NOMO-1 treated with DMSO at 0.1 percent for 48 hours (cell line): Measurements from ENCODE around the gene CCT7.
A peak's percentile ranks its signal among the peaks of the same experiment; 100 is the strongest.

Source experiments
- DNase-seq: peaks from one replicate; lab custom pipeline; 2025; ENCODE audit not compliant: unreplicated experiment; lab: John Stamatoyannopoulos, UW

Gene CCT7

GRCh38 chr2:73292316-73292905, 58.3 kb downstream of the CCT7 start:
- no peak for DNase-seq

GRCh38 chr2:73292906-73293533, 58.9 kb downstream of the CCT7 start:
- DNase-seq: no peak

- DNase-seq: peak; percentile 60
These were observed 59.5 kb downstream of the CCT7 start, which contains the start of gene EGR4 for GRCh38 chr2:73293534-73294171. Gene EGR4, minus strand, starts transcription at chr2:73293548. Its CDS starts 231 bp downstream, at chr2:73293317.

- DNase-seq: no peak
These were observed 60.1 kb downstream of the CCT7 start for GRCh38 chr2:73294239-73294638.

GRCh38 chr2:73295751-73296400, 61.8 kb downstream of the CCT7 start:
- DNase-seq: no peak

GRCh38 chr2:73297151-73297559, 63.0 kb downstream of the CCT7 start:
- DNase-seq: no peak

- no peak for DNase-seq
These were observed 63.5 kb downstream of the CCT7 start for GRCh38 chr2:73297586-73297985.

- no peak for DNase-seq
These were observed 66.8 kb downstream of the CCT7 start for GRCh38 chr2:73300926-73301325.

GRCh38 chr2:73301636-73302035, 67.5 kb downstream of the CCT7 start:
- DNase-seq: no peak
